Liver (tissue), 9 donors: ENCODE results near the gene AGPAT3. TPM values are rescaled to one million over a fixed set of nuclear protein-coding genes. Genes with fewer than 3 reads are reported as not detected.

ENCODE experiments used
- DNase-seq: peaks from one replicate; pipeline ENCODE4 v3.0.0-alpha.2; 2017; ENCODE audit warnings: low spot score
- H3K27ac ChIP-seq, 2 donors: one replicate each; pipeline ENCODE4 v1.7.0; 2013; ENCODE audit warnings: inconsistent platforms in 2 of 2, low read length in 2 of 2, control low read depth in 1 of 2, low read depth in 1 of 2, mild to moderate bottlenecking in 1 of 2
- H3K27me3 ChIP-seq, 4 donors: one replicate each; pipeline versions ENCODE4 v1.6.1 to v1.7.0; 2013; ENCODE audit warnings: low read length in 3 of 4, inconsistent platforms in 1 of 4, mild to moderate bottlenecking in 1 of 4, moderate library complexity in 1 of 4; ENCODE audit not compliant: control insufficient read depth in 4 of 4, insufficient read depth in 4 of 4
- H3K36me3 ChIP-seq, 4 donors: one replicate each; pipeline versions ENCODE4 v1.6.1 to v1.7.0; 2013; ENCODE audit warnings: low read length in 3 of 4, mild to moderate bottlenecking in 3 of 4, low read depth in 1 of 4, moderate library complexity in 1 of 4; ENCODE audit not compliant: control insufficient read depth in 4 of 4, insufficient read depth in 3 of 4
- H3K4me1 ChIP-seq, 4 donors: one replicate each; pipeline versions ENCODE4 v1.6.1 to v1.7.0; 2013; ENCODE audit warnings: low read length in 3 of 4, mild to moderate bottlenecking in 3 of 4, moderate library complexity in 1 of 4; ENCODE audit not compliant: control insufficient read depth in 4 of 4, insufficient read depth in 4 of 4
- H3K4me3 ChIP-seq, 3 donors: one replicate each; pipeline versions ENCODE4 v1.6.1 to v1.7.0; 2013; ENCODE audit warnings: low read length in 3 of 3, control low read depth in 1 of 3, low read depth in 1 of 3, mild to moderate bottlenecking in 1 of 3
- H3K9ac ChIP-seq, 2 donors: one replicate each; pipeline ENCODE4 v1.7.0; 2013; ENCODE audit warnings: low read length in 2 of 2, mild to moderate bottlenecking in 2 of 2, moderate library complexity in 2 of 2, control low read depth in 1 of 2, low read depth in 1 of 2
- H3K9me3 ChIP-seq, 4 donors: one replicate each; pipeline versions ENCODE4 v1.6.1 to v1.7.0; 2013; ENCODE audit warnings: low read length in 3 of 4; ENCODE audit not compliant: control insufficient read depth in 4 of 4
- FOXA1 ChIP-seq: IDR thresholded peaks from 2 replicates; pipeline ENCODE4 v1.6.1; 2016; ENCODE audit warnings: antibody characterized with exemption
- GABPA ChIP-seq, 2 donors: IDR thresholded peaks in 1 of 2; conservative IDR thresholded peaks in 1 of 2; 2 replicates each; pipeline ENCODE4 v1.6.1; 2016; ENCODE audit warnings: antibody characterized with exemption in 2 of 2, mild to moderate bottlenecking in 1 of 2, moderate library complexity in 1 of 2
- HNF4A ChIP-seq, 2 donors: conservative IDR thresholded peaks; 2 replicates each; pipeline ENCODE4 v1.6.1; 2016; ENCODE audit warnings: antibody characterized with exemption in 2 of 2, mild to moderate bottlenecking in 2 of 2
- JUND ChIP-seq, 2 donors: IDR thresholded peaks; 2 replicates each; pipeline ENCODE4 v1.6.1; 2016; ENCODE audit warnings: antibody characterized with exemption in 2 of 2
- NR2F2 ChIP-seq: IDR thresholded peaks from 2 replicates; pipeline ENCODE4 v1.6.1; 2016; ENCODE audit warnings: antibody characterized with exemption
- RAD21 ChIP-seq, 2 donors: IDR thresholded peaks; 2 replicates each; pipeline ENCODE4 v1.6.1; 2016; ENCODE audit warnings: antibody characterized with exemption in 2 of 2, mild to moderate bottlenecking in 2 of 2
- RXRA ChIP-seq, 2 donors: IDR thresholded peaks; 2 replicates each; pipeline ENCODE4 v1.6.1; 2017 to 2018; ENCODE audit warnings: antibody characterized with exemption in 2 of 2, mild to moderate bottlenecking in 1 of 2
- SP1 ChIP-seq: IDR thresholded peaks from 2 replicates; pipeline ENCODE4 v1.6.1; 2018; ENCODE audit warnings: antibody characterized with exemption, mild to moderate bottlenecking
- TAF1 ChIP-seq: conservative IDR thresholded peaks from 2 replicates; pipeline ENCODE4 v1.6.1; 2016; ENCODE audit warnings: antibody characterized with exemption, mild to moderate bottlenecking
- WGBS: extraction: QIAGEN DNeasy Blood & Tissue Kit; methylation state at CpG from one replicate; pipeline ENCODE4 v1.1.7; 2013; 5-methylcytosine and 5-hydroxymethylcytosine counted together
- polyA plus RNA-seq, 2 donors: library from polyadenylated mRNA; stranded (reverse) in 1 of 2; unstranded in 1 of 2; fragments of 200-250 nt in 1 of 2; fragments of >200 nt in 1 of 2; fragmentation: Nextera tagmentation in 1 of 2; extraction: Ambion mirVana in 1 of 2; gene quantifications; one replicate each; pipeline versions ENCODE4 v1.2.1 to v1.2.3, GENCODE V29; 2013 to 2015
- total RNA-seq, 2 donors: library from RNA; depleted of rRNA; stranded (reverse); fragments of >200 nt; gene quantifications; one replicate each; pipeline ENCODE4 v1.2.3, GENCODE V29; 2014
- TF ChIP-seq, protein P1 (sequence below): IDR thresholded peaks from 2 replicates; pipeline ENCODE4 v1.6.1; 2016; ENCODE audit warnings: antibody characterized with exemption
- TF ChIP-seq, protein P2 (sequence below): IDR thresholded peaks from 2 replicates; pipeline ENCODE4 v1.6.1; 2016; ENCODE audit warnings: antibody characterized with exemption, mild to moderate bottlenecking
- TF ChIP-seq, protein P3 (sequence below): IDR thresholded peaks from 2 replicates; pipeline ENCODE4 v1.6.1; 2016; ENCODE audit warnings: antibody characterized with exemption
- donor health status: healthy.
- donor health status: healthy.
- donor health status: healthy.
- donor health status: healthy.
- donor health status: healthy.

AGPAT3 gene
- total and polyA plus RNA-seq, 4 donors = 32.3 to 148 (median 59.8) TPM

DNA sequence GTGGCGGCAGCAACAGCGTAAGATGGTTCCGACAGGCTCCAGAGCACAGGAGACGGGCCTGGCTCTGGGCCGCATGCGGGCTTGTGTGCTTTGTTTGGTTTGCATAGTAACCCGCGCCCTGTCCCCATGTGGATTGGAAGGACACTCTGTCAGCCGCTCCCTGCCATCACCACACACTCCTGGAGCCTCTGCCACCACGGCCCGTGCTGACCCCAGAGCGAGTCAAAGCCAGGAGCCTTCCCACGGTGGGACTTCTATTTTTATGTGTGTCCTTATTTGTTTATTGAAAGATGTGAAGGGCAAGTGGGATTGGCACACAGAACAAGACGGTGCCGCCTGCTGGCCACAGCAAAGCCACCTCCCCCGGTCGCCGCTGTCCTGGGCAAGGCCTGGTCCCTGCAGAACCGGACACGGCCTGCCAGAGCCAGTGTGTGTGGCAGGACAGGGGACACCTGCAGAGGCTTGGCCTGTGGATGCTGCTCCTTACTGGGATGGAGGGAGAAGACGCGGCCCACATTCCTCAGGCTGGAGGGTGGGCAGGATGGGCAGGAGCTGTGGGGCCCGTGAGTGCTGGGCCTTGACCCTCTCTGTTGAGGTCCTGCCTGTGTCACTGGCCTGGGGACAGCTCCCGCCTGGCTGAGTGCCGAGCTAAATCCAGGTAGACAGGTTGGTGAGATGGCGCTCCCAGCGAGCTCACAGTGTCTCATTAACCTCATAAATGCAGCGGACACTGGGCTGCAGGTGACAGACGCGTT is 64.4 kb downstream of the AGPAT3 start:
- no peak overlapping the region for H3K9ac ChIP-seq
- WGBS = 37% methylated on average over 30 of the region's 30 CpGs
- H3K9me3 ChIP-seq = no peaks in the 10 kb centered on the region
- no peak for DNase-seq
- no peaks in the 10 kb centered on the region for H3K27me3 ChIP-seq
- no peak overlapping the region for H3K4me3 ChIP-seq
- peaks cover 18 to 50% (median 41%) of the 10 kb centered on the region in 4 donors for H3K4me1 ChIP-seq
- H3K27ac ChIP-seq = peak overlapping the region in 1 of 2 donors; percentile 42
- H3K36me3 ChIP-seq = peaks cover 0 to 4% (median 1%) of the 10 kb centered on the region in 4 donors
- TF ChIP-seq GABPA (IDR thresholded peaks at IDR 0.05 in 1 of 2, conservative IDR thresholded peaks at IDR 0.05 in 1 of 2) = no peak
- peak; percentile 23 for TF ChIP-seq SP1
- TF ChIP-seq TAF1 = no peak
- TF ChIP-seq, protein P1, sequence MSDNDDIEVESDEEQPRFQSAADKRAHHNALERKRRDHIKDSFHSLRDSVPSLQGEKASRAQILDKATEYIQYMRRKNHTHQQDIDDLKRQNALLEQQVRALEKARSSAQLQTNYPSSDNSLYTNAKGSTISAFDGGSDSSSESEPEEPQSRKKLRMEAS = no peak
- TF ChIP-seq RXRA (IDR thresholded peaks at IDR 0.05) = peak; percentile 45 to 59
- peak in 1 of 2 donors; percentile 40 for TF ChIP-seq HNF4A (conservative IDR thresholded peaks at IDR 0.05)
- TF ChIP-seq JUND (IDR thresholded peaks at IDR 0.05) = no peak
- TF ChIP-seq RAD21 (IDR thresholded peaks at IDR 0.05) = peak; percentile 29 to 48

DNA sequence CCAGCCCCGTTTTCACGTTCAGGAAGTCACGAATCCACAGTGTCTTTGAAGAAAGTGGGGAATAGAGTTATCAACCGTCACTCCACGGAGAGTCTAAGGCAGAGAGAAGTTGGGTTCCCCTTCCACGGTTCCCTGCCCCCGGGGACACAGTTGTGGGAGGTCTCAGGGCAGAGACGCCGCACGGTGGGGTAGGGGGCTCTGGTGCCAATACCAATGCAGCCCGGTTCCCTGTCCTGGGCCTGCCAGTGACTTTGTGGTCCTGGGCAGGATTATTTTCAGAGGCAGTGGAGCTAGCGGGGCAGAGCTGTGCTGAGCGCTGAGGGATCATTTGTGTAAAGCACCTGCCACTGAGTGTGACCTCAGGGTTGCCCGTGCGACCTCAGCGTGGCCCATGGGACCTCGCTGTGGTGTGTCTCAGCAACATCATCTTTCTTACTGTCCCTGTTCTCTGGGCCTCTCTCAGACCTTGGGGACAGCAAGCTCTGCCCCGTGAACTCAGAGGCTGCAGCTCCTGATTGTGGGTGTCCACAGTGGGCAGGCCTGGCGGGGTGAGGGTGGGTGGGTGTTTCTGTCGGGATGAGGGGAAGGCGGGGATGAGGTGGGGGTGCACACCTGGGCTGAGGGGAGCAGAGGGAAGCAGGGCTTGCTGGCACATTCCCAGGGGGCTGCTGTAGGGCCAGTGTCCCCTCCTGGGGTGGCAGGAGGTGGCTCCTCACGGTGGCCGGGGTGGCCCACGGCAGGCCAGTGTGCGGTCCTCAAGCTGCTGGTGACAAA is 65.2 kb downstream of the AGPAT3 start:
- no peak for TF ChIP-seq JUND (IDR thresholded peaks at IDR 0.05)
- TF ChIP-seq, protein P1 = no peak
- TF ChIP-seq, protein P2, sequence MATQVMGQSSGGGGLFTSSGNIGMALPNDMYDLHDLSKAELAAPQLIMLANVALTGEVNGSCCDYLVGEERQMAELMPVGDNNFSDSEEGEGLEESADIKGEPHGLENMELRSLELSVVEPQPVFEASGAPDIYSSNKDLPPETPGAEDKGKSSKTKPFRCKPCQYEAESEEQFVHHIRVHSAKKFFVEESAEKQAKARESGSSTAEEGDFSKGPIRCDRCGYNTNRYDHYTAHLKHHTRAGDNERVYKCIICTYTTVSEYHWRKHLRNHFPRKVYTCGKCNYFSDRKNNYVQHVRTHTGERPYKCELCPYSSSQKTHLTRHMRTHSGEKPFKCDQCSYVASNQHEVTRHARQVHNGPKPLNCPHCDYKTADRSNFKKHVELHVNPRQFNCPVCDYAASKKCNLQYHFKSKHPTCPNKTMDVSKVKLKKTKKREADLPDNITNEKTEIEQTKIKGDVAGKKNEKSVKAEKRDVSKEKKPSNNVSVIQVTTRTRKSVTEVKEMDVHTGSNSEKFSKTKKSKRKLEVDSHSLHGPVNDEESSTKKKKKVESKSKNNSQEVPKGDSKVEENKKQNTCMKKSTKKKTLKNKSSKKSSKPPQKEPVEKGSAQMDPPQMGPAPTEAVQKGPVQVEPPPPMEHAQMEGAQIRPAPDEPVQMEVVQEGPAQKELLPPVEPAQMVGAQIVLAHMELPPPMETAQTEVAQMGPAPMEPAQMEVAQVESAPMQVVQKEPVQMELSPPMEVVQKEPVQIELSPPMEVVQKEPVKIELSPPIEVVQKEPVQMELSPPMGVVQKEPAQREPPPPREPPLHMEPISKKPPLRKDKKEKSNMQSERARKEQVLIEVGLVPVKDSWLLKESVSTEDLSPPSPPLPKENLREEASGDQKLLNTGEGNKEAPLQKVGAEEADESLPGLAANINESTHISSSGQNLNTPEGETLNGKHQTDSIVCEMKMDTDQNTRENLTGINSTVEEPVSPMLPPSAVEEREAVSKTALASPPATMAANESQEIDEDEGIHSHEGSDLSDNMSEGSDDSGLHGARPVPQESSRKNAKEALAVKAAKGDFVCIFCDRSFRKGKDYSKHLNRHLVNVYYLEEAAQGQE = no peak
- TF ChIP-seq NR2F2 = no peak
- TF ChIP-seq, protein P3, sequence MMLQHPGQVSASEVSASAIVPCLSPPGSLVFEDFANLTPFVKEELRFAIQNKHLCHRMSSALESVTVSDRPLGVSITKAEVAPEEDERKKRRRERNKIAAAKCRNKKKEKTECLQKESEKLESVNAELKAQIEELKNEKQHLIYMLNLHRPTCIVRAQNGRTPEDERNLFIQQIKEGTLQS = no peak
- TF ChIP-seq RAD21 (IDR thresholded peaks at IDR 0.05) = no peak
- TF ChIP-seq FOXA1 = no peak
- Histone ChIP-seq H3K4me1 (peaks cover 11 to 42% (median 33%) of the 10 kb centered on the region in 4 donors), H3K4me3 (no peak overlapping the region), H3K36me3 (peaks cover 0 to 4% (median 1%) of the 10 kb centered on the region in 4 donors), H3K27me3 (no peaks in the 10 kb centered on the region), H3K27ac (no peak overlapping the region), H3K9ac (no peak overlapping the region), H3K9me3 (no peaks in the 10 kb centered on the region)
- no peak for DNase-seq
- 89% methylated on average over 25 of the region's 25 CpGs for WGBS
